COLO829 (cell line): ENCODE data around the gene HUS1.

Experiments used
- DNase-seq: peaks from one replicate; pipeline ENCODE4 v3.0.0; 2012; ENCODE audit warnings: low spot score

Gene HUS1

DNA sequence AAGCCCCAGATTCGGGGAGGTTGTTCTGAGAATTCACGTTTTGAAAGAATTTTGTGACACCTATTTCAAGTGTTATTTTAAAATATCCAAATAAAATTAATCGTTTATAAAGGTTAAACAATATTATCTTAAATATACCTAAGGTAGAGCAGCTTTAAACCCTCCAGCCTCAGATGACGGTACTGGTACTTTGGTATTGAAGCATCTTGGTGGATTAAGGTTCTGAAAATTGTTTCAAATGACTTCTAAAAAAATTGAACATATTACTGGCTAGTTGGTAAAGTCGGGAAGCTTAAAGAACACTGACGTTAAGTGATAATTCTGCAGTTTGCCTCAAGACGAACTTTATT, 392 bp upstream of the HUS1 start:
- no peak for DNase-seq

DNA sequence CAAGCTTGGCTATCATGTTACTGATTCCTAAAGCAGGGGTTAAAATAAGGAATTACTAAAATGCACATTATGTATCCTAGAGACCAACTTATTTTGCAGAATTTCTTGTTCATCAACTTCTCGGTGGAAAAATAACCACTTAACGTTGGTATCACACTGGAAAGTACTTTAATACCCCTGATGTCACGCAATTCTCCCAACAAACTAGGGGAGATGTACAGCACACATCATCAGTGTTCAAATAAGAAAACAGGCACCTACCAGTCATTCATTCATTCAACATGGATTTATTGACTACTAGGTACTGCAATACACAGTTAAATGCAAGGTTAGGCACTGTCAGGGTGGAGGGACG, 648 bp downstream of the HUS1 start:
- DNase-seq, result no peak

DNA sequence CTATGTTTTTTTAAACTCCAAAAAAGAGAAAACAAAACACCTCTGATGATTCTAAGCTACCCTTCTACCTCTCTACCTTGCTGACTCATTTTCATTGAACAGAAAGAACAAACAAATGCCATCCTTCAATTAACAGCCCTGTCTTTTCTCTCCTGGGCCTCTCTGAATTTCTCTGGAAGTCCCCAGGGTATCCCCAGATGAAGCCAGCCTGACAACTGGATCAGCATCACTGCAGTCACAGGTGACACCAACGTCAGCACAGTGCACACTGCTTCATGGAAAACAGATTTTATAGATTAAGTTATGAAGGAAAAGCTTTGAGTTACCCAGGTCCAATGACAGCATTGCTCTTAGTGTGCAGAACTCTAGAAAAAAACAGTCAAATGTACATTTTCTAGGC, 5.7 kb downstream of the HUS1 start:
- DNase-seq, result no peak

DNA sequence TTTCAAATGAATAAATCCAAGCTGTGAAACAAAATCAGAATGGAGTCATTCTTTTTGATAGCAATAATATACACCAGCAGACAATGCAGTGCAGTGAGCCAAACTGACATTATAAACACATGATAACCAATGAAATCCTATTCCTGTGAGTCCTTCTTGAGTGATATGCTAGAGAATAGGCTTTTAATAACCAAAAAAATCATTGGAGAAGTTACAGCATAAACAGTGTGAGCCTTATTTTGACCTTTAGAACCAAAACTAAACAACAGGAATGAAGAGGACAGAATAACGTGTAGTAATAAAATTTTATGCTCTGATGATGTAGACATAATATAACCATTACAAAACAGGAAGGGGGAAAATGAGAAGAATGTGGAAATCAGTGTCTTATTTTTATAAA, 8.7 kb downstream of the HUS1 start:
- no peak for DNase-seq

DNA sequence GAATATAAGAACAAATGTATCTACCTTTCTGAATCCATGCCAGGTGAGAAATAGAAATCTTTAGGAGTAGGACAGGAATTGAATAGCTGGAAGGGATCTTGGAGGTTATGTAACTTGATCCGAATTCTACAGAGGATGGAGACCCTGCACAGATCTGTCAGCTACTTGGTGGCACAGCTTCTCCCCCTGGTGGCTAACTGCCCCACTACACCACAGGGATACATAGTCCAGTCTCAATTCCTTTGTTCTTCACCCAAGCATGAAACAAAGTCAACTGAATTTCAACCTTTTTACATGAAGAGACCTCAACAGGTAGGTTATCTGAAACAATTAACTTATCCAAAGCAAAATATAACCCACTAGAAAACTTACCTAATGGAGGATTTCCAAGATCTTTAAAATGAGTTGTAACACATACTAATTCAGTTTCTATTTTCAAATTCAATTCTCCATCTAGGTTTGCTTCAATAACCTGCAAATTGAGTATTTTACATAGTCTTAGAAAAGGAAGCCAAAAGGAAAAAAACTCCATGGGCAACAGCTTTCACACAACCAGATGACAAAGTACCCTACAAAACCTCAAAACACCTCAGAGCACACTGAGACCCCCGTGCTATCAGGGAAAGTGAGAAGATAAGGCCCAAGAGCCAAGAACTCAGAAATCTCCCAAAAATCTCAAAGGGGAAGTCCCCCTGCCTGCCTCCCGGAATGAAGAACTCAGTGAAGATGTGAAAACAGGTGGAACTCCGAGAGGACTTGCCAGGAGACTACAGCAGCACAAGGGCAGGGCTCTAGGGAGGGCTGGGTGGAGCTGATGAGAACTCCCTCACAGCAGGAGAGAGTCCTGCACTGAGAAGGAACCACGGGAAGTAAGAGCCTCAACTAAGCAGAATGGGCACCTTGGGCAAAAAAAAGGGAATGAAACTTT, 10.3 kb downstream of the HUS1 start:
- DNase-seq, result peak; percentile 87

DNA sequence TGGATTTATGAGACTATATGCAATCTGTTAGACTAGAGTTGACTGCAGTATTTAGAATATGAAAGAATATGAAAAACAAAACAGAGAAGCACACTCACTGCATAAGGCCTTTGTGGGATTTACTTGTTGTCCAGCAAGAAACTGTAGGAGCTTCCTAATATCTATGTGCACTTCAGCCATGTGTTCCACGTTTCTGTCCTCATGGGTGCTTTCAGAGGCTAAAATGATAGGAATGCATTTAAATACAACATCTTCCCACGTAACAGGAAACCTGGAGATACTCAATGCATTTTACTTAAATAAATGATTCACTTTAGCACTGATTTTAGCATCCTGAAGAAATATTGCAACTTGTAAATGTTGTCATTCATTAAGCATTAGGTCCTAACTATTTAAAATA, 11.7 kb downstream of the HUS1 start:
- no peak for DNase-seq

DNA sequence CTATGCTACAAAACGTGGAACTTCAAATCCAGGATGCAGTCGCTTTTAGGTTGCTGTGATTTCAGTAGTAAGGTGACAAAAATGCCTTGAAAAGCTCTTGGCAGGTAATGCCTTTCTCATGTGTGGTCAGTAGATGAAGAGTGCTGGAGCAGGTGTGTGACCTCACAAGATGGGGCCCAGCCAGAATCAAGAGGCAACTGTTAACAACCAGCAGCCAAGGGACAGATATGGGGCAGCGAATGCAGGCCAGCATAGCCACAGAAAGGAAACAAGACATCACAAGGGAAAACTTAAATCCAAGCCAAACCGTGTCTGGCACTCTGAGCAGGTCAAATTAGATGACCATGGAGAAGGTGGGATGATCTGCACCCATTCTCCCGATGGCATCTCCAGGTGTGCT, 12.3 kb downstream of the HUS1 start:
- DNase-seq, result no peak

DNA sequence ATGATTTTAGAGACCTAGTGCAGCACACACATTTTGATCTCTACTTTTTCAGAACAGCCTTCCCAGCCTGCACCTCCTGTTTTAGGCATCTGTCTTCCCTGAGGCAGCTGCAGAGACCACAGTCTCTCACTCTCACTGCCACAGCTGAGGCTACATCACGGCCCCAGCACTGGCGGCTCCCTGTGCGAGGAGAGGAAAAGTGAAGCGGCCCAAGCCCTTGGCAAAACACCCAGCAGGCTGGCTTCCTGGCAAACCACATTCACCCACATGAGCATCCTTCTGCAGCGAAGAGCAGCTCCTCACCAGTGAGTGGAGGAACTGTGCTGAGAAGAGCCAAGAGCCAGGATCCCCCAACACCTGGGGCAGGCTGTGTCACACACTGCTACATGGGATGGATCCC, 14.0 kb downstream of the HUS1 start:
- no peak for DNase-seq

DNA sequence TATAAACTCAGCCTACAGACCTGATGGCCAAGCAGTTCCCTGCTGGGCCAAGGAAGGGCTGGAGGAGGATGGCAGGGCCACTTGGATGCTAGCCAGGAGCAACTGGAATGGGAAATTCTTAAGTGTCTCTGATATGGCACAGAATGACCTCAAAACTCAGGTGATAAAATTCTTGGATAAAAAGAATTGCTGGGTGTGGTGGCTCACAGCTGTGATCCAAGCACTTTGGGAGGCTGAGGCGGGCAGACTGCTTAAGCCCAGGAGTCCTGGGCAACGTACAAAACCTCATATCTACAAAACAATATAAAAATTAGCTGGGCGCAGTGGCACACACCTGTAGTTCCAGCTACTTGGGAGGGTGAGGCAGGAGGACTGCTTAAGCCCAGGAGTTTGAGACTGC, 17.2 kb downstream of the HUS1 start:
- DNase-seq, result no peak

DNA sequence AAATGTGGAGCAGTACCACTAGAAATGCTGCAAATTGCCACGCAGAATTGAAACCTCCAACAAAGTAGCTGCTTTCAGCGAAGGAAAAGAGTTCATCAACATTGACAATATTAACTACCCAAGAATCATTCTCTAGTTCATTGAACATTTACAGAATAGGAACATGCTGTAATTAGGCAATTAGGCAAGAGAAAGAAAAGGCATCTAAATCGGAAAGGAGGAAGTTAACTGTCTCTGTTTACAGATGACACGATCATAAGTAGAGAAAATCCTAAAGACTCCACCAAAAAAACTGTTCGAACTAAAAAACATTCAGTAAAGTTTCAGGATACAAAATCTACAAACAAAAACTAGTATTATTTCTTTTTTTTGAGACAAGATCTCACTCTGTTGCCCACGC, 22.3 kb downstream of the HUS1 start:
- DNase-seq, result no peak

DNA sequence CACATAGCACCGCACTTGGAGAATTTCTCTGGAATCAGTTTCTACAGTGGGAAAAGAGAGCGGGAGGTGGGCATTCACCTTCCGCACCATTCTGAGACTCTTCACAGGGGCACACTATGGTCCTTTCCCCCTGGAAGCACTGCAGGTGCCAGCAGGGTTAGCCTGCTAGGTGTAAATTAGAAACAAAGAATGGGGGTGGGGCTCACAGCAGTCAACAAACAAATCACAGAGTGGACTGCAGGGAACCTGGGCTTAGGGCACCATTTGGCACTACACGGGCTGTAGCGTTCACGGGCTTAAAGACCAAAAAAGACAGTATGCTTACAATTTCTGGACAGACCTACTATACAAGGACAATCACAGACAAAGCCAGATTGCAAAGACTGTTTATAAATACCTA, 23.2 kb downstream of the HUS1 start:
- DNase-seq, result no peak

DNA sequence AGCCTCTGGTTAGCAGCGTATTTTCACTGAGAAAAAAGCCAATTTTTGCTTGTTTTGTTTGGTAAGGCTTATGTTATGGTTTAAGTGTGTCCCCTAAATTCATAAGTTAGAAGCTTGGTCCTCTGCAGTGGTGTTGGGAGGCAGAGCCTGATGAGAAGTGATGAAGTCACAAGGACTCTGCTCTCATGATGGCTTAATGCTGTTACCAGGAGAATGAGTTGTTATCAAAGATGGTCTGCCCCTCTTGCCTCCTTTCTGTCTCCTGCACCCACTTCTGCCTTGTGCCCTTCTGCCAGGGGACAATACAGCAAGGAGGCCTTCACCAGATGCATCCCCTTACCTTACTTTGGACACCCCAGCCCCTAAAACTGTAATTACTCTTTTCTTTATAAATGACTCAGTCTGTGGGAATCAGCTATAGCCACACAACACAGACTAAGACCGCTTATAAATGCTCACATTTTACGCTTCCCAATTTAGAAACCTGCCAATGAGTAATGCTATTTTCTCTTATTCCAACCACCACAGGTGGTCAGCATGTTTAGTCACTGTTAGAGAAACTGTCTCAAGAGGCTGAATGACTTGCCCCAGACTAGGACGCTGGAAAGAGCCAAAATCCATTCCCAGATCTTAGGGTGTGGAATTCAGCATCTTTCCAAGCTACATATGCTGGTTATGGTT, 25.0 kb downstream of the HUS1 start:
- no peak for DNase-seq

DNA sequence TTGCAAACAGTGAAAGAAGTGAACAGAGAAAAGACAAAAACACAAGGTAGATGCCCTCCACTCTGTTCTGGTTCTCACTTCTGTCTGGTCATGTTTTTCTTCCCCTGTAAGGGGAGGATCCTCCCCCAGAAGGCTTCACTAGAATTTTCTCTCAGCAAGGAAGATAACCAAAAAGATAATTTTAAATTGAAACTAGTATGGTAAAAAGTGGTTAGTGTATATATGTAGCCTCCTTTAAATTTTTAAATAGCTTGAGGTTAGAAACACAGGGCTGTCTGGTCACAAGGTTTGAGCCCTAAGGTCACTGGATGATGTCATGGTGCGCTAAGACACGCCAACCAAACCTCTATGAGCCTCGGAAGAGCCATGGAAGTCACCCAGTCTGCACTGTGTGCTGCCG, 25.6 kb downstream of the HUS1 start:
- no peak for DNase-seq

DNA sequence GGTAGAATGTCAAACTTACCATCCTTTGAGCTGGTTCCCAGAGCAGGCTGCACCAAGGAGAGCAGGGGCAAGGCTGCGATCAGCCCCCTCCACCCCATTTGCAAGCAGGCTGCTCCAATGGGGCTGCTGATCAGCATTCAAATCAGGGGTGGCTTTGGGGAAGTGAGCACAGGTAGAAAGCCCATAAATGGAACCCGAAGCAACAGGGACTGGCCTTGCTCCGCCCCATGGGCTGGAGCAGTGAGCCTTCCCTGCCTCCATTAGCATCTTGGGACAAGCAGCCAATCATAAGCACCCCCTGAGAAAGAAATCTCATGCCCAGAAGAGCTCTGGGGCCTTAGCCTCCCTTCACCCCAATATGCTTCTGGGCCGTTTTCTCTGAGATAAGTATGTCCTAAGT, 27.2 kb downstream of the HUS1 start:
- no peak for DNase-seq

DNA sequence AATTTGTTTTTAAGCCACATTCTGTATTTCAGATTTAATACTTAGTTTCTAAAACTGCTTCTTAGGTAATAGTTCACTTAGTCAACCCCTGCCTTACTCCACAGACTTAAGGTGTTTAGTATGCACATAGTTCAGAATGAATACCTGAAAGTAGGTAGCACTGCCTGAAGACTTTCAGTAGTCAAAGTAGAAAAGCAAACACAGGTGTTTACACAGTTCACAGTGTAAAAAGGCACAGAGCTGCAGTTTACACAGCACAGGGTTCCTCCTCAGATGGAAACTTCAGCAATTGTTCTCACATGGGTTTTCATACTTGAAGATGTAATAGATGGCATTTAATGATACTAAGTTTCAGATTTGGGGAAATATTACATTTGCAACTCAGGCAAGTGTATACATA, 28.0 kb downstream of the HUS1 start:
- DNase-seq, result no peak

DNA sequence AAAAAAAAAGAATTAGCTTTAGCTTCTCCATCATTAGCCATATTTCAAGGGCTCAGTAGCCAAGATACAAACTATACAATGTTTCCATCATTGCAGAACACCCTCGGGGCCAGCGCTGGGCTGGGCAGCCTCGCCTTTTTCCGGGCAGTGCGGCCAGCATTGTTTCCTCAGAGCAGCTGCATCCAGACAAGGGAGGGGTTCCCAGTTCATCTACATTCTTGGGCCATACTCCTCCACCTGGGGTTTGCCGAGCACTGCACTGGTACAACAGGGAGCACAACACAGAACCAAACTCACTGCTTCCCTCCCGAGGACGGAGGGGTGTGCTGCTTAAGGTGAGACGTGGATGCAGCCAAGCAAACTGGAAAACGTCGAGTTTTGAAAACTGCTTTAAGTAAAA, 28.7 kb downstream of the HUS1 start:
- no peak for DNase-seq

DNA sequence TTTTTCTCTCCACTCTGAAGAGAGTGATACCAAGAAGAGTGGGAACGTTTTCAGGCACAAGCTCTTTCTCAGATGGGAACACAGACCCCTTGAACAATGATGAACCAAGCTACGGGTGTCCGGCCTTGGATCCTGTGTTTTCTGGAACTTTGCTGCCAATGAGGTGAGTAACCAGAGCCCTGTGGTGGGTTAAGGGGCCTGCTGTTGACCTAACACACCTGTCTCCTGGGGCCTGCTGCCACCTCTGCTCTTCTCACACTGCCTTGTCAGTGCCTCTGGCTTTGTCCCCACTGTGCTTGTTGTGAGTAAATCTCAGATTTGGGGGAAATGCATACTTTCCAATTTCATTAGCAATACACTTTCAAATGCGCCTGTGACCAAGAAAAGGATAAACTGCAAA, 29.7 kb downstream of the HUS1 start:
- no peak for DNase-seq

DNA sequence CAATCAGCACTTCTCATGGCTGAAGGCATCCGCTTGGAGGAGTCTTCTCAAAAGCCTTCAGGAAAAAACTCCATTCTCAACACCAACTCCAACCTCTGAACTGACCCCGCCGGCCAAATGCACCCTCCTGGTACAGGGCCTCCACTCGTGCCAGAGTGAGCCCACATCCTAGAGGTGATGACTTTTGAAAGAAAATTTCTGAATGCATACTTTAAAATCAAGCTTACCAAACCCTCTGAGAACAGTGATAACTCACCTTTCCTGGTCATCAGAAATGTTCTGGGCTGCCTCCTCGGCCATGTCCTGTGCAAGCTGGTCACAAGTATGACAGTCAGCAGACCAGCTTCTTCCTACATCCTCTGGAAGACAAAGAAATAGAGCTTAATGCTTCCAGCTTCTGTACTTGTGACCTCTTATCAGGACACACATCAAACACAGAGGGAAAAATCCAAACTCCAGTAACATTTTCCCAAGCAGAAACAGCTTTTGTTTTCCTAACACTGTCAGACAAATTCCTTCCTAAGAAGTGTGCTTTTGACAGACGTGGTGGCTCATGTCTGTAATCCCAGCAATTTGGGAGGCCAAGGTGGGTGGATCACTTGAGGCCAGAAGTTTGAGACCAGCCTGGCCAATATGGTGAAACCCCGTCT, 31.1 kb downstream of the HUS1 start, which contains the start of gene PKD1L1:
Gene PKD1L1, minus strand, starts transcription at position 326 of the 650 bp plus-strand sequence. Its CDS starts 26 bp downstream, at position 300.
- peak; percentile 32 for DNase-seq

DNA sequence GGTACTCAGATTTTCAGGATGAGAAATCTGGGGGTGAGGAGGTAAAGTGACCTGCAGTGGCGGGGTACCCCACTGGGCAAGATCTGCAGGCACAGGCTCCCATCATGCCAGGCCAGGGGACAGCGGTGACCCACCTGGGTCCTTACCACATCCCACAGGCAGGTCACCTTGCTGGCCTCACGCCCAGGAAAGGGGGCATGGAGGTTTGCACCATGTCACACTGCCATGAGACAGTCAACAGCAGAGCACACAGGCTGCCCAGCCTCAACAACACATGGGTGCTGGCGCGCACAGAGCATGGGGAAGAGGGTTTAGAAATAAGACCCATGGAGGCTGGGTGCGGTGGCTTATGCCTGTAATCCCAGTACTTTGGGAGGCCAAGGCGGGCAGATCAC, 32.1 kb downstream of the HUS1 start:
- DNase-seq, result no peak

DNA sequence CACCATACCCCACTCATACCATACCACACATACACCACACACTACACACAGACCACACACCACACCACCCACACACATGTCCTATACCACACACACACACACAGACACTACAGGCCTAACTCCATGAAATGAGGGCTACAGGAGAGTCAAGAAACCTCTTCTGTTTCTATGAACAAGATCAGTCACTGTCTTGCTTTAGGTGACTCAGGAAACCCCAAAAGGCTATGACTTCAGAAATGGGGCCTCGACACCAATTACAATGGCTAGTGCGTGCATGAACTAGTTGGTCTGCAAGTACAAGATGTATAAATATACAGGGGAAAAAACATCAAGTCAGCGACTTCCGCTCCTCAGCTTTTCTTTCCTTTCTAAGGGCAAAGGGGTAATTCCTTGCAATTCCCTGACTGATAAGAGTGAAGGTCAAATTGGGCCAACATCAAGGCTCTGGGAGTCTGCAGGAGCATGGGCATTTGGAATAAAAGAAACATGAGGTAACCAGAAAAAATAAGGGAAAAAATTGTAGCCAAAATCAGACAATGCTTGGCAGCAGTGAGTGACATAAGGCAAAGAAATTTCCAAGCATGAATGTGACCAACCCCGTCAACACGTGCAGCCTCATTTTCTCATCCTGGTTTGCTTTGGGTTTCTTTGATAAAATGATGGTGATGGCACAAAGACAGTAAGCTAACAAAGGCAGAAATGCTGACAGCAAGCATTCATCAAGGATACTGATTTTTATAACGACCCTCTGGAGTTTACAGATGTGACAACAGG, 32.6 kb downstream of the HUS1 start:
- DNase-seq, result no peak

DNA sequence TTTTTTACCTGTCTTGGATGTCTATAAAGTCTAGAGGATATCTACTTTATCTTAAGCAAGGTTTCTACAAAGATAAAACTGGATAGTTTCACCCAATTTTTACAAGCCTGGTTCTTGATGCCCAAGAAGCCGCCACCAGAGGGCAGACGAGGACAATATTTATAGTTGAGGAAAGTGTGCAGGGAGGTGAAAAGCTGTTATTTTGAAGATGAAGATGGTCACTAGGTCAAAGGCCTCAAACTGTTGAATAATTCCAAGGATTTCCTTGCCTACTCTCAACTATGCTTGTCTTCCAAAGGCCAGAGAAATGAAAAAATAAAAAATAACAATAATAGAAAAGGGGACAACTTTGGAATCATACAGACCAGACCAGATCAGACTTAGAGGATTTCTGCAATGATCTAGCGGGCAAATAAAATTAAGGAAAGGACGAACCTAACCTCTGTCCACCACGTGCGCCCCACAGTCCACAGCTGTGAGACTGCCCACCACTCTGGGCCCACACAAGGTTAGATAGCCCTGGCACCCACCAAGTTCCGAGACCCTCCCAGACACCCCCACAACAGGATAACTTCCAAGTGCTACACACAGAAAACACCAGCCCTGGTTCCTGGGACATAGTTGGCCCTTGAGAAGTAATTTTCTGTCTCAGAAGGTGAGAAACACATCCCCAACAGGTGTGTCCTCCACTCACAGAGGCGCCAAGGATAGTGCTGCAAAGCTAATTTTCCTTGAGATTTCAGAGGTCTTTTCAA, 34.0 kb downstream of the HUS1 start:
- peak; percentile 72 for DNase-seq
